Renal pelvis (tissue), 4 donors: Measurements from ENCODE around the gene SARDH. TPM values are rescaled to one million over a fixed set of nuclear protein-coding genes. Genes with fewer than 3 reads are reported as not detected.

Source experiments
- DNase-seq: peaks from one replicate; pipeline ENCODE4 v3.0.0-alpha.2; 2013
- polyA plus RNA-seq, 3 donors: library from polyadenylated mRNA; unstranded; fragments of 120-200 nt; gene quantifications; one replicate each; pipeline ENCODE4 v1.2.1, GENCODE V29; 2013; ENCODE audit not compliant: insufficient read length in 3 of 3

Gene SARDH
- polyA plus RNA-seq, 3 donors = 12.9 to 14.8 (median 13.1) TPM

- no peak for DNase-seq
Measured at GRCh38 chr9:133705576-133705975, 32.6 kb downstream of the SARDH start.

- no peak for DNase-seq
Measured at GRCh38 chr9:133704711-133705181, 33.4 kb downstream of the SARDH start.

GRCh38 chr9:133703591-133704399 is 34.4 kb downstream of the SARDH start:
- DNase-seq = no peak

GRCh38 chr9:133702798-133703590 is 35.2 kb downstream of the SARDH start:
- DNase-seq = no peak

- DNase-seq = no peak
Measured at GRCh38 chr9:133701981-133702797, 36.0 kb downstream of the SARDH start.

GRCh38 chr9:133701321-133701980 is 36.7 kb downstream of the SARDH start:
- DNase-seq = no peak

- DNase-seq = no peak
Measured at GRCh38 chr9:133700819-133701320, 37.3 kb downstream of the SARDH start.

- DNase-seq = no peak
Measured at GRCh38 chr9:133699546-133699945, 38.6 kb downstream of the SARDH start.

- DNase-seq = no peak
Measured at GRCh38 chr9:133696071-133696472, 42.1 kb downstream of the SARDH start.

- no peak for DNase-seq
Measured at GRCh38 chr9:133694686-133695085, 43.5 kb downstream of the SARDH start.

- DNase-seq = no peak
Measured at GRCh38 chr9:133693703-133694529, 44.2 kb downstream of the SARDH start.

- DNase-seq = no peak
Measured at GRCh38 chr9:133693116-133693515, 45.0 kb downstream of the SARDH start.

- DNase-seq = no peak
Measured at GRCh38 chr9:133692364-133692985, 45.7 kb downstream of the SARDH start.

- DNase-seq = no peak
Measured at GRCh38 chr9:133691626-133692363, 46.4 kb downstream of the SARDH start.

GRCh38 chr9:133691191-133691590 is 47.0 kb downstream of the SARDH start:
- DNase-seq = no peak

- DNase-seq = peak; percentile 81
Measured at GRCh38 chr9:133690081-133690561, 48.0 kb downstream of the SARDH start.

GRCh38 chr9:133689151-133689763 is 48.9 kb downstream of the SARDH start:
- no peak for DNase-seq
